GM18873 (cell line): ENCODE data around the gene HERC5.
"Not testable (repeated sequence)": the region's sequence is repeated elsewhere in the genome, so short reads cannot be mapped to it uniquely, and the experiment has no call there.

ENCODE experiments used
- ATAC-seq: cut with Tn5 transposase; IDR thresholded peaks from one replicate; pipeline ENCODE4 v1.9.1; 2021; ENCODE audit warnings: mild to moderate bottlenecking, moderate library complexity, moderate number of reproducible peaks; ENCODE audit not compliant: unreplicated experiment, low FRiP score

HERC5 gene

GRCh38 chr4:88517825-88518224, 60.9 kb downstream of the HERC5 start:
- ATAC-seq = no peak

GRCh38 chr4:88518911-88519310, 62.0 kb downstream of the HERC5 start:
- no peak for ATAC-seq

- ATAC-seq = no peak
These were observed 65.9 kb downstream of the HERC5 start for GRCh38 chr4:88522702-88523324.

GRCh38 chr4:88523325-88524129, 66.6 kb downstream of the HERC5 start, which contains the start of gene PYURF:
Gene PYURF (minus strand): TSS chr4:88523776. CDS start chr4:88523700, 76 bp downstream.
- ATAC-seq = peak; percentile 61

- ATAC-seq = no peak
These were observed 67.3 kb downstream of the HERC5 start for GRCh38 chr4:88524171-88524570.

GRCh38 chr4:88526221-88526815, 69.4 kb downstream of the HERC5 start:
- no peak for ATAC-seq

GRCh38 chr4:88527787-88528186, 70.9 kb downstream of the HERC5 start:
- ATAC-seq = peak; percentile 66

- ATAC-seq = no peak
These were observed 71.9 kb downstream of the HERC5 start for GRCh38 chr4:88528861-88529260.

- no peak for ATAC-seq
These were observed 74.6 kb downstream of the HERC5 start for GRCh38 chr4:88531549-88531948.

GRCh38 chr4:88533088-88533790, 76.3 kb downstream of the HERC5 start:
- no peak for ATAC-seq

- ATAC-seq = no peak
These were observed 77.2 kb downstream of the HERC5 start for GRCh38 chr4:88533937-88534750.

GRCh38 chr4:88535090-88535755, 78.3 kb downstream of the HERC5 start:
- ATAC-seq = no peak

- ATAC-seq = no peak
These were observed 80.8 kb downstream of the HERC5 start for GRCh38 chr4:88537709-88538108.

GRCh38 chr4:88539322-88540068, 82.6 kb downstream of the HERC5 start:
- not testable (repeated sequence) for ATAC-seq

- no peak for ATAC-seq
These were observed 92.9 kb downstream of the HERC5 start for GRCh38 chr4:88549815-88550214.
